Heart left ventricle (tissue), 13 donors: Measurements from ENCODE around the gene VSTM2L.

Source experiments
- POLR2A ChIP-seq, 2 donors: fragments of 450-650 bp; IDR thresholded peaks; one replicate each; pipeline ENCODE4 v1.6.1; 2017; ENCODE audit warnings: antibody characterized with exemption in 2 of 2, mild to moderate bottlenecking in 2 of 2, moderate library complexity in 2 of 2
- TF ChIP-seq, protein P1 (sequence below), 12 donors: fragments of 200-600 bp; sonication (generic) in 4 of 12; IDR thresholded peaks; one replicate each; pipeline versions ENCODE4 v1.5.0 to v1.8.0; 2018 to 2022; ENCODE audit warnings: antibody characterized with exemption in 12 of 12, mild to moderate bottlenecking in 5 of 12
- donor health status: ischemic (EF 13 %, LVEDD 7.1; RV severe dilation, severe dysfunction).
- donor health status: DM: no; HTN: yes; CAD: no.
- donor health status: DM: no; HTN: no; CAD: no.
- donor health status: ischemic (EF 25% LVEDD 6.9; RV normal size, moderate dysfunction).
- donor health status: ischemic (EF 25% LVEDD 5.7; RV mildly dilated, moderate dysfunction).
- donor health status: ischemic (EF 35%, LVEDD 5.7; RV mildly dilated, moderate dysfunction).
- donor health status: nonischemic (EF 11% LVEDD 7.7; RV severe dilation, severe dysfunction).
- donor health status: DM: yes; HTN: yes; CAD: no.
- donor health status: PGD.
- donor health status: ischemic (EF 29% LVEDD 5.4; RV normal size, mild dysfunction).
- donor health status: nonischemic (EF 23%, LVEDD 6.1; RV moderate dilation, normal function).

DNA sequence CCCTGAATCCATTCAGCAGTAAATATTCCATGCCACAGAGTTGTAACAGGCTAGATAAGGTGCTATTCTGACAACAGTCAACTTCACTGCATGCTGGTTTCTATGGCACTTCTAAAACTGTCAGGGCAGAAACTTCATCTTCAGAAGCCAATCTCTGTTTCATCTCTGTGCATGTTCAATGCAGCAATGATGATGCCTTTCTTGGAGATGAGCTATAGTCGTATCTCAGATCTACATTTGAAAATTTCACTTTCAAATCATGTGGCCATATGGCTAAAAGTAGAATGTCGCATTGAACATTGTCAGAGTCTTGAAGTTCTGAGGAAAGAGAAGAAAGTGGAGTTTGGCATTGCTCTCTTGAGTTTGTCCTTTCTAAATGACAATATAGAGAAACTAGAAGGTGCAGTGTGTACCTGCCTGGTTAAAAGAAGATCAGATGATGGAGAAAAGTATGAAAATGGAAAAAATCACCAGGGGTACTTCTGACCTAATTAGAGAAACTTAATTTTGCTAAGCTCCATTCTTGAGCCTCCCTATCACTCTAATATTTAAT lies 49.0 kb upstream of the VSTM2L start:
- TF ChIP-seq, protein P1, sequence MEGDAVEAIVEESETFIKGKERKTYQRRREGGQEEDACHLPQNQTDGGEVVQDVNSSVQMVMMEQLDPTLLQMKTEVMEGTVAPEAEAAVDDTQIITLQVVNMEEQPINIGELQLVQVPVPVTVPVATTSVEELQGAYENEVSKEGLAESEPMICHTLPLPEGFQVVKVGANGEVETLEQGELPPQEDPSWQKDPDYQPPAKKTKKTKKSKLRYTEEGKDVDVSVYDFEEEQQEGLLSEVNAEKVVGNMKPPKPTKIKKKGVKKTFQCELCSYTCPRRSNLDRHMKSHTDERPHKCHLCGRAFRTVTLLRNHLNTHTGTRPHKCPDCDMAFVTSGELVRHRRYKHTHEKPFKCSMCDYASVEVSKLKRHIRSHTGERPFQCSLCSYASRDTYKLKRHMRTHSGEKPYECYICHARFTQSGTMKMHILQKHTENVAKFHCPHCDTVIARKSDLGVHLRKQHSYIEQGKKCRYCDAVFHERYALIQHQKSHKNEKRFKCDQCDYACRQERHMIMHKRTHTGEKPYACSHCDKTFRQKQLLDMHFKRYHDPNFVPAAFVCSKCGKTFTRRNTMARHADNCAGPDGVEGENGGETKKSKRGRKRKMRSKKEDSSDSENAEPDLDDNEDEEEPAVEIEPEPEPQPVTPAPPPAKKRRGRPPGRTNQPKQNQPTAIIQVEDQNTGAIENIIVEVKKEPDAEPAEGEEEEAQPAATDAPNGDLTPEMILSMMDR (IDR thresholded peaks at IDR 0.05) = no peak
- TF ChIP-seq POLR2A (IDR thresholded peaks at IDR 0.05) = no peak
